ENCODE data around the gene ABHD2.
"Not testable (repeated sequence)": the region's sequence is repeated elsewhere in the genome, so short reads cannot be mapped to it uniquely, and the experiment has no call there.

The ABHD2 gene

GRCh38 chr15:89101302-89102193, 13.3 kb downstream of the ABHD2 start:
- DNase-seq, result no peak

DNA sequence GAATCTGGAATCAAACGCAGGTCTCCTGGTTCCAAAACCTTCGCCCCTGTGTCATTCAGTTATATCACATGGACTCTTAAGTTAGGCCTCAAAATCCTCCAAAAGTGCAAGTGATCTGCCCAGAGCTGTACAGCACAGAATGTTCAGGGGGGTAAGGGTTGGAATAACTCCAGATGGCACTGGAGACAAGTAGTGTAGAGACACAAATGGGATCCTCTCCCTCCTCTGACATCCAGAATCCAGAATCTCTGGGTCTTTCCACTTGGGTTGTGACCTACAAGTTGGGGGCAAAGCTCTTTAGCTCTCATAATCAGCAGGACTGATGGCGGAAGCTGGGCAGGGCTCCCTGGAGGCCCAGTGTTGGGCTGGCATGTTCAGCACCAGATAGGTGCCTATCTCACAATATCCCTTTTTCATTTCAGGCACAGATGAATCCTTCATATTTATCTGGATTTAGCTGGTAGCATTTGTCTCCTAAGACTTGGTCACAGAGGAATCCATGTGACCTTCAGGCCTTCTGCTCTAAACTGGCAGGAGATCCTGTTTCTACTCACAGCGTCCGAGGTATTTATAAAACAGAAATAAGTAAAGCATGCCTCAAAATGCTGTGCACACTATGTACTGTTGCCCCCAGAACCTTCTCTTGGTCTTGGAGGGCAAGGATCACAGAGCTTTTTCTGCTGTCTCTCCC, 15.4 kb downstream of the ABHD2 start:
- no peak for DNase-seq

GRCh38 chr15:89104172-89104564, 15.9 kb downstream of the ABHD2 start:
- no peak for DNase-seq

GRCh38 chr15:89105147-89105546, 16.9 kb downstream of the ABHD2 start:
- no peak for DNase-seq

- DNase-seq, result no peak
These were observed 17.9 kb downstream of the ABHD2 start for GRCh38 chr15:89106200-89106599.

DNA sequence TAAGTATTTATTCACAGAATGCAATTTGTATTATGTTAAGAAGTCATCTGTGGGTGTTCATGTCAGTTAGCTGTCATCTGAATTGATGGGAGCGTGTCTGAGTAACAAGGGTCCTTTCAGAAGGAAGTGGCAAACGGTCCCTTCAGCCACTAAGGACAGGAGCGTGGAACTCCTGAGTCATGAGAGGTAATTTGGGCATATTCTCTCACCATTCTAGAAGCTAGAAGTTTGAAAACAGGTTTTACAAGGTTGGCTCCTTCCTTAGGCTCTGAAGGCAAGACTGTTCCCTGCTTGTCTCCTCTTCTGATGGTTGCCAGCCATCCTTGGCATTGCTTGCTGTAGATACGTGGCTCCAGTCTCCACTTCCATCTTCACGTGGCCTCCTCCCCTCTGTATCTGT, 19.7 kb downstream of the ABHD2 start:
- DNase-seq, result peak; percentile 36

- DNase-seq, result no peak
These were observed 20.6 kb downstream of the ABHD2 start for GRCh38 chr15:89108835-89109234.

DNA sequence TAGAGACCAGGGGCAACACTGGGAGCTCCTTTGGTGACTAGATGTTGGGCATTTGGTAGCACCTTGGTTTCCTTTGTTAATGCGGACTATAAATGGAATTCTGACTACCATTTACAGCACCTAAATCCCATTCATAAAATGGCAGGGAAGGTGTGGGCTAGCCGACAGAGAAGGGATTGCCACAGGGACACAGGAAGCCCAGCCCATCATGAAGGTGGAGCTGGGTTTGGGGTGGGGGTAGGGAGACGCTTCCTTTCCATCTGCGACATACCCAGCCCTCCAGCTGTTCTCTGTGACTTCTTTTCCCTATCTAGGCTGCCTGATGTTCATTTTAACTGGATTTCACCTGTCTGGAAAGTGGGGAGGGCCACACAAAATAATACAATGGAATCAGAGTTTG, 21.0 kb downstream of the ABHD2 start:
- DNase-seq, result no peak

DNA sequence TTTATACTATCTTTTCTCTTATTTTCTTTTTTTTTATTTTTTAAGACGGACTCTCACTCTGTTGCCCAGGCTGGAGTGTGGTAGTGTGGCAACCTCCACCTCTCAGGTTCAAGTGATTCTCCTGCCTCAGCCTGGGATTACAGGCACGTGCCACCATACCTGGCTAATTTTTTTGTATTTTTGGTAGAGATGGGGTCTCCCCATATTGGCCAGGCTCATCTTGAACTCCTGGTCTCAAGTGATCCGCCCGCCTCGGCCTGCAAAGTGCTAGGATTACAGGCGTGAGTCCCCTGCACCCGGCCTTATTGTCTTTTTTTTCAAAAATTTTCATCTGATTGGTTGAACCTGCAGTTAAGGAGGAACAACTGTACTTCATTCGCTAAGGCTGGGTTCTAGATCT, 21.8 kb downstream of the ABHD2 start:
- DNase-seq, result no peak

DNA sequence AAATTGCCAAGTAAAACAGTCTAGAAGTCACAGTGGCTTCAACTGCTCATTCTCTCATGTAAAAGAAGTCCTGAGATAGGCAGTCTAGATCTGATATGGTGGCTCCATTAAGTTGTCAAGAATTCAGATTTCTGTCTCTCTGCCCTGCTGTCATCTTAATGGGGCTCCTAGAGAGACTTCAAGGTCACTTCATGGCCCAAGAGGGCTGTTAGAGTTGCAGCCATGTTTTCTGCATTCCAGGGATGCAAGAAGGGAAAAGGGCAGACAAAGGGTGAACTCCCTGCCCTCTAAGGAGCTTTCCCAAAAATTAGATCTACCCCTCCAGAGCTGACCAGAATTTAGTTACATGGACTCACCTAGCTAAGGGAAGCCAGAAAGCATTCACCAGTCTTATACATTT, 23.1 kb downstream of the ABHD2 start:
- DNase-seq, result no peak

DNA sequence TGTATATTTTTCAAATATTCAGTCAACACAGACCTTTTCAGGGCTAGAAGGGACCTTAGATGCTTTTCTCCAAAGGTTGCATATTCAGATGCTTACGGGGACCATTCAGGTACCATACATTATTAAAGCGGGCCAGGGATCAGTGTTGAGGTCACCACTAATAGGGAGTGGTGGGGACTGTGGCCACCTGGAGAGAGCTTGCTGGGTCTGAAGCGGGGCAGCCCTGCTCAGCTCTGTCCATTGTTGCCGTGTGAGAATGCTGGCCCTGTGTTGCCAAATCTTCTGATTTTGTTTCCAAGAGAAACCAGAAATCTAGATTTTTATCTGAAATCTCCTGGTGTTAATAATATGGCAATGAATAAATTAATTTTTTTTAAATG, 23.7 kb downstream of the ABHD2 start:
- DNase-seq, result no peak

GRCh38 chr15:89112341-89112971, 24.2 kb downstream of the ABHD2 start:
- no peak for DNase-seq

DNA sequence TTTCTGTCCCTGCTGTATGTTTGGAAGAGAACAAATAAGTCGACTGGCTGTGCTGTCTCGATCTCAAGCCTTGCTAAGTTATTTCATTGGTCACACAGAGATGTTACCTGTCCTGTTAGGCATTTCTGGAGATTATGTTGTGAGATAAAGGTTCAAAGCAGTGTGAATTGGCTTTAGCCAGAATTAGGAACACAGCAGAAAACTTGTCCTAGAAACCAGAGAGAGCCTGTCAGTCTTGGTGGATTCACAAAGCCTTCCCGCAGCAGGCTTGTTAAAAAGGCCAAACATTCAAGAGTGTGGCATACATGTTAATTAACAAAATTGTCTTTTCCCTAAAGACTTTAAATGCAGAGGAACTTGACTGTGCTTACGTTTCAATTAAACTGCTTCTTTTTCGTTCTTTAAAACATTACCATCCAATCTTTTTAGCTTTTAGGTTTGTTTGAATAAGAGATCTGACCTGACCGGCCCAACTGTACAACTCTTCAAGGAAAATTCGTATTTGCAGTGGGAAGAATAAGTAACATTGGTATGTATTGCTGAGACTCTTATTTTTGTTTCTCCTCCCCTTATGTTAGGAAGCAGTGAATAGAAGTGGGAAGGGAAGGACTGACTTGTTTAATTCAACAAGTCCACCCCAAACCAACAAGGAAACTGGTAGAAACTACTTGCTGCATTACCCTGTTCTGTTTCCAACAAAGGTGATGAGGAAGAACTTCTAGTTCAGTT, 25.2 kb downstream of the ABHD2 start:
- DNase-seq, result no peak

DNA sequence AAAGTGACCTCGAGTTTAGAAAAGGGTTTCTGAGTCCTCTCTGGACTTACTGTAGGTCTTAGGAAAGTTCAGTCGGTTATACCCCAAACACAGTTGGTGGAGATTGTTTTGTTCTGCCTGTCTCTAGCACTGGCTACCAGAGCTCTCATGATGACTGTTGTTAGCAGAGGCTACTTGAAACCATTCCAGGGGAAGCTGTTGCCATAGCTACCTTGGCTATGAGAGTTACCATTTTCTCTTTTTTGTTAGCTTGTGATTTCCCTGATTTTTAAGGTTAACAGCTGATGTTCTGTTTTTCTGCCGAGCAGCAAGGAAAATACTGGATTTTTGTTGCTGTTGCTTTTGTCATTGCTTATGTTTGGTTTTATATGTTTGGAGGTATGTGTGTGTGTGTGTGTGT, 26.7 kb downstream of the ABHD2 start:
- no peak for DNase-seq

DNA sequence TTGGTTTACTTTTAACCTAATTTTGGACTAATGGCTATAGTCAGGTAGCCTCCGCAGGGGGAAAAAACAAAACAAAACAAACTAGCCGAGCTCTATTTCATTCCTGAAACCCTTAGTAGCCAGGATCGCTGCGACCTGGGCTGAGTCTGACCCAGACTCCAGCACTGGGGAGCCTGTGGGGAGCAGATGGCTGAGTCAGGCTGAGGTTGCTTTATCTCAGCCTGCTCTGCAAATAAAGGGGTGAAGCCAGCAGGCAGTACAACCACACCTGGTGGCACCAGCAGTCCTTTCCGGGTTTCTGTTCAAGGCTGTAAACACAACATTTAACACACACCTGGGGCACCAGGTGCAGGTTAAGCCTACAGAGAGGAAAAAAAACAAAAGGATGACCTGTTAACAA, 27.3 kb downstream of the ABHD2 start:
- no peak for DNase-seq

DNA sequence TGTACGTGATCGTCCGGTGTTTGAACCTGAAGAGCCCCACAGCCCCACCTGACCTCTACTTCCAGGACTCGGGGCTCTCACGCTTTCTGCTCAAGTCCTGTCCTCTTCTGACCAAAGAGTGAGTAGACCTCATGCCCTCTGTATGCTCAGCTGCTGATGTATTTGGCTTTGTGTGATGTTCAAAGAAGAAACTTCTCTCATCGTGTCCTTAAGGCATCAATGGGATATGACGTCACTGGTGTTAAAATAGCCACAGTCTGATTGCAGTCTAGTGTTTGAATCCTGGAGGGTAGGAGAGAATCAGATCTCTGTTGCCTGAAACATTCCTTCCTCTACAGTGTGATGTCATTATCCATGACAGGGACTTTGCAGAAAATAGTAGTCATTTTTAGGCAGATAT, 28.1 kb downstream of the ABHD2 start:
- DNase-seq, result no peak

- peak; percentile 13 for DNase-seq
These were observed 29.5 kb downstream of the ABHD2 start for GRCh38 chr15:89117790-89118189.

GRCh38 chr15:89118481-89118989, 30.3 kb downstream of the ABHD2 start:
- peak; percentile 14 for DNase-seq

- DNase-seq, result no peak
These were observed 31.5 kb downstream of the ABHD2 start for GRCh38 chr15:89119489-89120478.

DNA sequence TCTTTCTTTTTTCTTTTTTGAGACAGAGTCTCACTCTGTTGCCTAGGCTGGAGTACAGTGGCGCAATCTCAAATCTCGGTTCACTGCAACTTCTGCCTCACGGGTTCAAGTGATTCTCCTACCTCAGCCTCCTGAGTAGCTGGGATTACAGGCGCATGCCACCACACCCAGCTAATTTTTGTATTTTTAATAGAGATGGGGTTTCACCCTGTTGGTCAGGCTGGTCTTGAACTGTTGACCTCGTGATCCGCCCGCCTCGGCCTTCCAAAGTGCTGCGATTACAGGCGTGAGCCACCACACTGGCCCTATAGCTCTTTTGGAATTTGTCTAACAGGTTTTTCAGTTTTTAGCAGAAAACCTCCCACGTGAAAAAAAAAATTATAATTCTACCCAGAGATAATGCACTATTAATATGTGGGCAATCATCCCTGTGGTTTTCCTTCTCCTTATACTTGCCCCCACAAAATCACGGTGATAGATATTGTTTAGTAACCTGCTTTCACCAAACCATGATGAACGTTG, 32.3 kb downstream of the ABHD2 start:
- DNase-seq, result not testable (repeated sequence)

- DNase-seq, result no peak
These were observed 33.2 kb downstream of the ABHD2 start for GRCh38 chr15:89121414-89121813.
